GM21576 (cell line): ENCODE data around the gene CMSS1.

ENCODE experiments used
- ATAC-seq: cut with Tn5 transposase; IDR thresholded peaks from one replicate; pipeline ENCODE4 v1.9.1; 2021; ENCODE audit warnings: mild to moderate bottlenecking, moderate library complexity; ENCODE audit not compliant: unreplicated experiment

The CMSS1 gene

DNA sequence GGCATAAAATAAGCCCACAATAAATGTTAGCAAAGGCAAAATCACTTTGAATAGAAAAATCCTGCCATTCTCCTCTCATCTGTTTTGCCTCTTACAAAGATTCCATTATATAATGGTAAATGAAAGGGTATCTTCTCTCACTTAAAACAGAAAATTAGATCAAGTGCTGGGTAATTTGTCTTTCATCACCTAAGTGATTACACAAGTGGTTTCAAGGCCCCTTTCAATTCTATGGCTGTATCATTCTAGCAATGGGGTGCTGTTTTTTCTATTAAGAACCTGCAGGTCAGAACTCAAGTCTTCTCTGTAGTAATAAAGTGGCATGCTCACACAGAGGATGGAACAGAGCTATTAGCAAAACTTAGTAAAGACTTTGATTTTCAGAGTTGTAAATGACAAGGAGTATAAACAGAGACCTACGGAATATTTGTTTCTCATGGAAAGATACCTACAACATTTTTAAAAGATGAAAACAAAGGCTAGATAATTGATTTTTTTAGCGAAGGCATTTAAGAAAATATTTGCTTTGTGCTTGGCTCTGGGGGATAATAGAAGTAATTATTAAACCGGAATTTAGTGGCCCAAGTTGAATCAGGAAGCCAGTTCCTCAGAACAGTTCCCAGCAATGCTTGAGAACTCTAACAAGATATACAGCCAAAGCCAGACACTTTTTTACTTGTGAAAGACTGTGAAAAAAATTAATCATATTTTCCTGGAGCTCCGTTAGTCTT lies 137.4 kb downstream of the CMSS1 start:
- no peak for ATAC-seq

DNA sequence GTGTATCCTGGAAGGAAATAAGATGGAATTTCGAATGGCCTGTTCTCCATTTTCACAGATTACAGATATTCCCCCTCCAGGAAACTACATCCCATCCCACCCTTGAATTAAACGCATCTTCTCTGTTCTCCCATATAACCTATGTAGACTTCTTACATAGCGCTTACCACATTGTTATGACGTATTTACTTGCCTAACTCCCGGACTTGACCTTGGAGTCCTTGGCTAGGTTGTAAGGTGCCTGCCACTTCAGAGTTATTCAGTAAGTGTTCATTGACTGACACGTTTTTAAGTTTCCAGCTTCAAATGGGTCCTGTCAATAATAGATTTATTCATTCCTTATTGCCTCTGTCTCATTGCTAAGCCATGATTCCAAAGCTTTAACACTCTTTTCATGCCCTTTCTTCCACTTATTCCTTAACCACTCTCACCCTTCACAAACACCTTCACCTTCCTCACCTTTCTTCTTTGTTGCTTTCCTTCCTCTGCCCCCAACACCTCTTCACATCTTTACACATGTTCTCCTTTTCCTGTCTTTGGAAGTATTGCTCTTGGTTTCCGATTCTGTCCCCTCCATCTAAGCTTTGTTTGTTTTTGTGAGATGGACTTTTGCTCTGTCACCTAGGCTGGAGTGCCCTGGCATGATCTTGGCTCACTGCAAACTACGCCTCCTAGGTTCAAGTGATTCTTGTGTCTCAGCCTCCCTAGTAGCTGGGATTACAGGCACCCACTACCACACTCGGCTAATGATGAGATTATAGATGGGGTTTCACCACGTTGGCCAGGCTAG lies 138.3 kb downstream of the CMSS1 start:
- no peak for ATAC-seq

DNA sequence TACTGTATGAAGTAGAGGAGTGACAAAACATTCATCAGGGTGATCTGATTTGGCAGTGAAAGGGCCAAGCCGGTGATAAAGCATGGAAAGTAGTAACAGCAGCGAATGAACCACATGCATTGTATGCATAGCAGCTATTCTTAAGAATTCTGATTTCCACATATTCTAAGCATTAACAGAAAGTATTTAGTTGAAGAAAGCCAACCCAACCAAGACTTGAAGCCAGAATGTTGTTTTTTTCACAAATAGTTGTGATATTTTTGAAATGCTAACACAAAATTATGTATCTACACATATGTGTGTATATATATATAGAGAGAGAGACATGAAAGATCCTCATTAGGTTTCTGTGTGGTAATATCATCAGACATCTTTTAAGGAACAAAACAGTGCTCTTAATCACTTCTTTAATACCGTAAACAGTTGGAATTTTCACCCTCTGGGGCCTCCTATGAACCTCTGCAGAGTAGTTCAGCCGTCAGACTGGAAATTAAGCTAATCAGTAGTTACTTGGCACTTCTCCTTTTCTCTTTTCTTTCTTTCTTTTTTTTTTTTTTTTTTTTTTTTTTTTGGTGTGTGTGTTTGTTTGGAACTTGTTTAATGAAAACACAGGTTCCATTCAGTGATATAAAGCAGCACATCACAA lies 139.6 kb downstream of the CMSS1 start:
- ATAC-seq = no peak

DNA sequence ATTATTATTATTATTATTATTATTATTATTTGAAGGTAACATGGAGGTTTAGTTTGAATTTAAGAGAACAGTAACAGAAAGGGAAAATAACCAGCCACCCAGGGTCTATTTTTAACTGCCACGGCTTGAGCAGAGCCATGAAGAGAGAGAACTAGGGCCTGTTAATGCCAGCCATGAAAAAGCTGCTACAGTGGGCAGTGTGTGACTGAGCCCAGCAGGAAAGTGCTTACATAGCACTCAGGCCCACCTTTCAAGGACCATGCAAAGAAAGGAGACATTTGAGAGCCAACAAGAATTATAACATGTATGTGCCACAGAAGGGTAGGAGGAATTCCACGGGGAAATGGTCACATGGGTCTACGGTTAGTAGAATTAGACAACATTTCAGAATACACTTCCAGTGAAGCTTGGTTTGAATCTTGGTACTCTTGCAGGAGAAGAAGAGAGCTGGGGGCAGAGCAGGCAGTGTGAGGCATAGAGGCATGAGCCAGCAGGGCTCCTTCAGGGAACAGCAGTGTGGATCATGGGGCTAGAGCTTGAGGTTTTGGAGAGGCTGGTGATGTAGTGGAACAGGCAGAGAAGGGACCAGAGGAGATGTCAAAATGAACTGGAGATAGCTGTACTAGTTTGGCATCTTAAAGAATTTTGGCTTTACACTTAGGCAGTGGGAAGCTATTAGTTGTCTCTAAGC lies 140.7 kb downstream of the CMSS1 start:
- no peak for ATAC-seq

DNA sequence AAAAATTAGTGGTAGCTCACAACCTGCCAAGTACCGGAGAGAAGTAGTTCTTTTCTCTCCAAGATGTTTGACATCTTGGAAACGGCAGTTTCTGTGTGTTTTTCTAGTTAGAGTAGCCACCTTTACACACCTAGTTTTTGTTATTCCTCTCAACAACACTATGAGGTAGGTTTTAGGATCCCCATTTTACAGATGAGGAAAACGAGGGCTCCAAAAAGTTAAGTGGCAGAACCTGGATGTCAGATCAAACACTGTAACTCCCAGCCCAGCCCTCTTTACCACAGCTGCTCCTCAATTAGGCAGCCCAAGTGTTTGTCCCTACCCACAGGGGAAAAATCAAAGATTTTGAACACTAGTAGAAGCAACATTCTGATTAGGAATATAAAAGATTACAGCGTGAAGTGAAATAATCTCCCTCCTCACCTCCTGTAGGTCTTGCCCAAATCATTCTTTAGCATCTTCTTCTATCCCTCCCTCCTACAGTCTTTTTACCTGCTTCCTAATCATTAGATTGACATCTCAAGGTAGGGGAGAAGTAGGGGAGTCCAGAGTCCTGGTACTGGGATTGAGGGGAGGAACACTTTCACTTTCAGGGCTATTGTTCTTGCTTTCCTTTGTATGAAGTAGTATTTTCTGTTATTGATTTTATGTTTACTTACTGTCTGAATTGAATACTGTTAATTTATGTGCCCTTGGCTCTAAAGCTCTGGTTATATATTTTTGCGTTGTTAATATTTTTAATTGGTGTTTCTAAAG lies 142.6 kb downstream of the CMSS1 start:
- no peak for ATAC-seq

DNA sequence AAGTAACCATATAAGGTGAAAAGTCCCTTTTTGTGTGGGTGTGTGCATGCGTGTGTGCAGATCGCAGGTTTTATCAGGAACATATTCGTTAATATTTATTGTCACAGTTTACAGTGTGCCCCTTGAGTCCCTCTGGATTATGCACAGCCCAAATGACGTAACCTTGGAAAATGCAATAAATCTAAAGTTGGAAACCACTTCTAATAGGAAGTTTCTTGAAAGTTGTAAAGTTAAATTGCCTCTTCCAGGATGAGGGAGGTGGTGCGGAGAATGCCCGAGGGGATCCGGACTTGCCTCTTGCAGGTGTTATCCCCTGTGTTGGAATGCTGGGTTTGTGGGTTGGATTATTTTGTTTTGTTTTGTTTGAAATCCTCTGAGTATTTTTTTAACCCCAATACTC lies 143.3 kb downstream of the CMSS1 start:
- ATAC-seq = no peak

DNA sequence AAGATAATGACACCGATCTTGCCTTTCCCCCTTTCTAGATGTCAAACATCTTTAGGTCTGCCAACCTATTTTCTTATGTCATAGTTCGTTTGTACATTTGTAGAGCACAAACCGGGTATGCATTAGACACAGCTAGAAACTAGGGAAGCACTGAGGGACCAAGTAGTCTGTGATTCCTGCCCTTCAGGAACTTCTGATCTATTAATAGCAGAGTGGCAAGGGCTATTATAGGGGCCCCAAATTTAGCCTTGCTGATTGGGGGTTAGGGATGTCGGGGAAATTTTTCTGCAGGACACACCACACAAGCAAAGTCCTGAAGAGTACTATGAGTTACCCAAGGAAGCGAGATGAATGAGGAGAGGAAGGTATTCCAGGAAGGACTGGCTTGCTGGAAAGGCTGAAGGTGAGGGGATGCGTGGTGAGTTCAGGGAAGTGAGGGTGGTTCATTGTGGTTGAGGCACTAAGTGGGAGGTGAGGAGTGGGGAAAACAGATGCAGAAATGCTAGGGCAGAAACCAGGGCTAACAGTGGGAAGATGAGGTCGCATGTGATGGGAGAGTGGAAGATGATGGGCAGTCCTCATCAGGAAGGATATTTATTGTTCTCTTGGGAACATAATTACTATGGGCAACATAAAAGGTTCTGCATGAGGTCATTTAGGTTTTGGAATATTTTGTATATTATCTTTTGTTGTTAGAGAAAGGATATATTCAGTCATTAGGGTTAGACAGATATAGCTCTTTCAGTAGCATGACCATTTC lies 144.3 kb downstream of the CMSS1 start:
- no peak for ATAC-seq

DNA sequence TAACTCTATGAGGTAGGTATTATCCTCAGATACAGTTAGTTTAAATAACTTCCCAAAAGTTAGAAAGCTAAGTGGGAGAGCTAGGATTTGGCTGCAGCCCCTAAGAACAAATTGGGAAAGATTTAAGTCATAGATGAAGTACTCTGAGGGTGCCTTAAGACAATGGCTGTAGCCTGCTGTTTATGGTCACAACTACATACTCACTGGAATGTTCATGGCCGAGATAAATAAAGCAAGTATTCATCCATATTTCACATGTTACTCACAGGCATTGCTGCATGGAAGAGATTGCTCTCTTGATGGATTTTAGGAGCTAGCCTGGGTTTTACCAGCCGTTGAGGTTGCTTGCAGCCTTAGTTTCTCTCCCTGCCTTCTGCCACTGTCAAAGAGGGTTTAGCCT lies 145.0 kb downstream of the CMSS1 start:
- ATAC-seq = no peak

DNA sequence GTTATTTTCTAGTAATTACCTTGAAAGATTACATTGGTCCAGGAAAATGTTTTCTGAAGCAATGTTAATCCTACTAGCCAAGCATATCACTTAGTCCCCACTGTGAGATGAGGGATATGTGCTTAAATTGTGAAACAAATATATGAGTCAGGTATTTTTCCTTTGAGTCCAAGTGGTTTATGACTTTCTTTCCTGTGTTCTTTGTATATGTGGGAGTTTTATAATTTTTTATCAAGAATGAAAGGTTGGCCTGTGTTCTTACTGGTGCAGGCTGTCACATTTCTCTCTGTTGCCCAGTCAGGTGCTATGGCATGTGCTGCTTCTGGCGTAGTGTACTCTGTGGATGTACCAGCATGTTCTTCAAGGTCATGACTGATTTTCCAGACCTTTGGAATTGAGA lies 147.4 kb downstream of the CMSS1 start:
- ATAC-seq = no peak

DNA sequence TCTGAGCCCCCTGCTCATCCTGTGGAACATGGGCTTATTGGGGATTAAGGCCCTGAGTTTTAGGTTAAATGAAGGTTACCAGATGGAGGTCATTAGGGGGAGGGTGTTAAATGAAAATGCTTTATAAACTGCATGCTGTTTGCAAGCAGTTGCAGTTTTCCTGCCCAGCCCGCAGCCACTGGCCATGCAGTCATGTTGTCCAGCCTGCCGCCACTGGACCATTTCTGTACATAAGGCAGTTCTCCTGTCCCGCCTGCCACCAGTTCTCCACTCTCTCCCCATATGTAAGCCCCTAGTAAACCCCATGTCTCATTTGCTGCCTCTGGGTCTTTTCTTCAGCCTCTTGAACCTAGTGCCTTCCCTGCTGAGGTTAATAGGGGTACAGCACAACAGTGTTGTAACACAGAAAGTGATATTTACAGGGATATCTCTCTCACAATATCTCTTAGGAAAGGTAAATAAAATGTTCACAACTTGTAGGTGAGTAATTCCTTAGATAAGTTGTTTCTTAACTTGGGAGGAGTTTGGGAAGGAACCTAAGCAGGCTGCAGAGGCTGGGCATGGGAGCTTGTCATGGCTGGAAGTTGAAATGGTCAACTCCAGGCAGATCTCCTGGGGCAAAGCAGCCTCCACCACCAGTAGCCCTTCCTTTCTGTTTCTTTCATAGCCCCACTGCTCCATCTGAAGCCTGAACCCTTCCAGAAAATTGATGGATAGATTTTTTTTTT lies 148.2 kb downstream of the CMSS1 start:
- no peak for ATAC-seq

DNA sequence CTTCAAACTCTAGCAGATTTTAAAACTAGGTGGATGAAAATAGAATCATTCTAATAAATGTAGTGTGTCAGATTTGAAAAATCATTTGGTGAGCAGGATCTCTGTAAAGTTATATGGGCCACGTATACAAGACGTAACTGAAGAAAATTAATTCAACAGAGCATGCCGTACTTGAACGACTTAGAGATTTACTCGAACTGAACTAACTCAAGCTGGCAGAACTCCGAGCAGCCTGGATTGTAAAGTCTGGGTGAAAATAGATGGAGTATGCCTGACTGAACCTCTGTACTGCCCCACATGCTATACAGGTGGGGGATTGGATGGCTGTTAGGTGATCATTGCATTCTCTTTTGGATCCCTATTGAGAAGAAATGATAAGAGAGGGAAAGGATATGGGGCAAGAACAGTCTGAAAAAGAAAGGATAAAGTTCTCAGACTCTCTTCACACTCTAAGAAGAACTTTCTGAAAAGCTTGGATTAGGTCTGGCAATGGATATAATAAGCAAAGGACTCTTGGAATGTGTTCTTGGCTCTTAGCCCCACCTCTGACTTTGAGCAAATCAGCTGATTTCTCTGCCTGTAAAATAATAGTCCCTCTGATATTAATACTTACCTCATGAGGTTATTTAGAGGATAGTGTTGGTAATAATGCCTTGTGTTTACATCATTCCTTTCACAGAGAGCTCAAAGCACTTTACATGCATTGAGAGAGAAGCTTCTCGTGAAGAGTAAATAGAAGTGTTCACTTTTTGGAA lies 149.2 kb downstream of the CMSS1 start:
- ATAC-seq = no peak

DNA sequence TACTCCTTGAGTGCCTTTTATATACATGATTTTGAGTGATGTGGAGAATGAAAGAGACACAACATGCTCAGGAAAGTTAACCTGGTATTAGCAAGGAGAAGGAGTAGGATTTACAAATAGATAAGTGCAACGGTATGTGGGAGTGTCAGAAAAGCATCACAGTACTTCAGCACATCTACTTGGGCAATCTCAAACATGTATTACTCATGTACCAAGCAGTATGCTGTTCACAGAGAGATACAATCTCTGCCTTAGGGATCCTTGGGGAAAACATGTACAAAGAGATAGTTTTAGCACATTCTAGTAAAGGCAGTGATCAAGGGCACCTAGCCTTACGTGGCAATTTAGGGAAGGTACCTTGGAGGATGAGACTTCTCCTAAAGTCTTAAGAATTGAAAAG lies 150.1 kb downstream of the CMSS1 start:
- no peak for ATAC-seq

DNA sequence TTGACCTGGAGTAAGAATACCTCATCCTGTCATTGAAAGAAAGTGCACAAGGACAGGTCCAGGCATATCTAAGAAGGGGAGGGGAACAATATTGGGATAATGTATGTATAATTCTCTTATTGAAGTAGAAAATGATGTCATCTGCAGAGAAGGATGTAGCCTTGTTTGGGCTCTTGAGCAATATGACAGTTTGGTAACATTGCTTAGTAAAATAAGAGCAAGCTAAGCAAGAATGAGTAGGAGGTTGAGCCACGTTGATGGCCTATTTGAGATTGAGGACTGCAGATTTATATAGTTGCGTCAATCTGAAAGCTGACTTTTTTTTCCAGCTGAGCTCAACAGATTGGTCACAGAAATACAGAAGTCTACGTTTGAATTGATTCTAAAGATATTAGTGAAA lies 151.5 kb downstream of the CMSS1 start:
- no peak for ATAC-seq

DNA sequence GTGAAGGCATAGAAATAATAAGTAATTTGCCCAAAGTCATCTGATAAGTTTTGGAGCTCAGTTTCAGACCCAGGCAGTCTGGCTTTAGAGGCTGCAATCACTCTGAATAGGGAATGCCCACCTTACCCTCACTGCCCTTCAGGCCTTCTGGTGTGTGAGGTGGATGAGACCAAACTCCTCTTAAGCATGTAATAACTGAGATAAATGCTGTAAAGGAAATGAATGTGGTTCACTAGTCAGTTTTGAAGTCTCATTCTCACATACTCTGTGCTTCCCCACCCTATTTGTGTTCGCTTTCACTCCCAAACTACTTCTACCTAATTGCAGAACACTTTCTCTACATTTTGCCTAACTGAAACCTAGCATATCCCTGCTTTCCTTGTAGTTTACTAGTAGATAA lies 152.5 kb downstream of the CMSS1 start:
- peak; percentile 97 for ATAC-seq

DNA sequence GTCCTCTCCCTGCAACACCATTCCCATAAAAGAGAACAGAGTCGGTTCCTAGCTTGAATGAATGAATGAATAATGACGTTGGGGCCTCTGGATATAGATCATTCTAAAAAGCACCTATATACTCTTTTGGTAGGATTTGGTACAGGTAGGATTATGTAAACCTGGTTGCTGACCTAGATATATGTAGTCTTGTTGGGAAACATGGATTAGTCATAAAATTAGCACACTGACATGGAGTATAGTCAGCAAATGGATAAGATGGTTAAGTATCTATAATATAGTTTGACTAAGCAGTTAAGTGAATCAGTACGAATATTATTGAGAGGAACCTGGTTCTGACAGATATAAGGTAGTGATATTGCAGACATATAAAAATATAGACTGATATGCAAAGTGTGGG lies 154.1 kb downstream of the CMSS1 start:
- no peak for ATAC-seq

DNA sequence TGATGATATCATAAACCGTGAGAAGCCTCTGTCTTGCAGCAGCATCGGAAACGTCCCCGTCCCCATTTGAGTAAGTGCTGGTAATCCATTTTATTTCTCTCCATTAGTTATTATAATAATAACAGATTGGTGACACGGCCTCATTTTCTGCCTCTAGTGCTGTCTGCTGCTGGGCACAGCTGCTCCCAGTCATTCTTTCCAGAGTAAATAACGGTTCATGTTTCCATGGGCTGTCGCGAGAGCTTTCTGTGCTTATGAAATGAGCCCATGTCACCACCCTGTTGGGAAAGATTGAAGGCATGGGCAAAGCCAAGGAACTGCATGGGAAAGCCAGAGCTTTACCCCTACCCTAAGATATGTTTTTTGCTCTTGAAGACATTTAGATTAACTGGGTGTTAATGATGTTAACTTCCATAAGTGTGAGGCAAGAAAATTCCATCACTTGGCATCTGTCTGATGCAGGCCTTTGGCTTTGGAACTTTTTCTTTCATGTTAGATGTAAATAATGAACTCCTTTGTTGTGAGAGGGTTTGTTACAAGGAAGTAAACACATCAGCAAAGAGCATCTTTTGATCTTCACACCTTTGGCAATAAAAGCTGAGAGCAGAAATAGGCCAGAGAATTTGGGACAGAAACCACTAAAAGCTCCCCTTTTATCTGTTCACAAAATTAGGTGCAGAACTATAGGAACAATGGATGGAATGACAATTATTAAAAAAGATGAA lies 154.9 kb downstream of the CMSS1 start:
- ATAC-seq = no peak

DNA sequence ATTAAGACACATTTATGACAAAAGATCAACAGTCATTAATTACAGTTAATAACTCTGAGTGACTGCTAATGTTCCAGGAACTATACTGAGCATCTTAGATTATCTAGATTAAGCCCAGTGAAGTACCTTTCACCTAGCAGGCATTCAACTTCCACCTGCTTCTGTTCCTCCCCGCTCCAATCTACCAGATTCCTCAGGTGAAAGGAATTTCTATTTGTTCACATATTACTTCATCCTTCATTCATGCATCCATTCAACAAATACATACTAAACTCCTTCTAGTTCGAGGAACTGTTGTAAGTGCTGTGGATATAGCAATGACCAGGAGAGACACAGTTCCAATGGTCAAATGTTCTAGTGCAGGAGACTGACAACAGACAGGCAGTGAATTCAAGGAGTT lies 157.3 kb downstream of the CMSS1 start:
- ATAC-seq = no peak

DNA sequence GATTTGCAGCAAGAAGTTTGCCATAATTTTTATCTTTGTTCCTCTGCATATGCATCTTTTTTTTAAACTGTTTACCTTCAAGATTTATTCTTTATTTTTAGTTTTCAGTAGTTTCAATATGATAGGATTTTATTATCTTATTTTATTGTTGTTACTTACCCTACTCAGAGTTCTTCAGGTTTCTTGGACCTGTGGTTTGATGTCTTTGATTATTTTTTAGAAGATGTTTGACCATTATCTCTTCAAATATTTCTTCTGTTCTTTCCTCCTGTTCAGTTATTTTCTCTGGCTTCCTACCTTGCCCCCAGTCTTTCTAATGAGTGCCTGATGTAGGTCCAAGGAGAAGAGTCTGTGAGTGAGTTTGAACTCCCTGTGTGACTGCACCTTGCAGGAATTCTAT lies 158.9 kb downstream of the CMSS1 start:
- no peak for ATAC-seq
